SKM-1 (cell line): ENCODE results near the gene SLC12A3.
"Not testable (repeated sequence)": the region's sequence is repeated elsewhere in the genome, so short reads cannot be mapped to it uniquely, and the experiment has no call there.

Experiments used
- DNase-seq: peaks from one replicate; lab custom pipeline; 2025; ENCODE audit not compliant: unreplicated experiment; lab: John Stamatoyannopoulos, UW

The SLC12A3 gene

GRCh38 chr16:56915336-56916119 is 50.5 kb downstream of the SLC12A3 start:
- no peak for DNase-seq

- no peak for DNase-seq
Observed at GRCh38 chr16:56916571-56917403, 51.8 kb downstream of the SLC12A3 start.

- DNase-seq, result no peak
Observed at GRCh38 chr16:56918467-56919012, 53.5 kb downstream of the SLC12A3 start.

- DNase-seq, result no peak
Observed at GRCh38 chr16:56919099-56919800, 54.2 kb downstream of the SLC12A3 start.

GRCh38 chr16:56921571-56921970 is 56.6 kb downstream of the SLC12A3 start:
- DNase-seq, result no peak

GRCh38 chr16:56923481-56924091 is 58.6 kb downstream of the SLC12A3 start:
- no peak for DNase-seq

- no peak for DNase-seq
Observed at GRCh38 chr16:56927471-56927870, 62.5 kb downstream of the SLC12A3 start.

- DNase-seq, result no peak
Observed at GRCh38 chr16:56929639-56930038, 64.6 kb downstream of the SLC12A3 start.

- no peak for DNase-seq
Observed at GRCh38 chr16:56930486-56931270, 65.7 kb downstream of the SLC12A3 start.

- DNase-seq, result no peak
Observed at GRCh38 chr16:56931271-56931891, 66.4 kb downstream of the SLC12A3 start.

GRCh38 chr16:56931892-56932720 is 67.1 kb downstream of the SLC12A3 start, which contains the start of gene HERPUD1:
Gene HERPUD1, plus strand, starts transcription at chr16:56932142. Its CDS starts 103 bp downstream, at chr16:56932245.
- peak; percentile 93 for DNase-seq

- DNase-seq, result peak; percentile 45
Observed at GRCh38 chr16:56932721-56933619, 68.0 kb downstream of the SLC12A3 start.

- no peak for DNase-seq
Observed at GRCh38 chr16:56933828-56934598, 69.0 kb downstream of the SLC12A3 start.

GRCh38 chr16:56934599-56935145 is 69.7 kb downstream of the SLC12A3 start:
- DNase-seq, result not testable (repeated sequence)

- DNase-seq, result no peak
Observed at GRCh38 chr16:56935201-56935600, 70.2 kb downstream of the SLC12A3 start.

- DNase-seq, result no peak
Observed at GRCh38 chr16:56936491-56936890, 71.5 kb downstream of the SLC12A3 start.
